ENCODE measurements around the gene PAX2. TPM values are rescaled to one million over a fixed set of nuclear protein-coding genes. Genes with fewer than 3 reads are reported as not detected.

PAX2 gene
- total RNA-seq, 4 donors from 2014 or later = not detected

- peaks cover 4% of the 10 kb centered on the region for H3K27me3 ChIP-seq
- 86% methylated on average over 7 of the region's 7 CpGs for WGBS, 2 donors
- intact Hi-C loops (cut with DNase I) = no loop called here
Observed at GRCh38 chr10:100799881-100800280, 54.5 kb downstream of the PAX2 start.

GRCh38 chr10:100800931-100801330, 55.5 kb downstream of the PAX2 start:
- 68 to 70% methylated on average over 4 of the region's 4 CpGs for WGBS, 2 donors
- no peak for TF ChIP-seq POLR2A (IDR thresholded peaks at IDR 0.05)
- TF ChIP-seq CTCF (IDR thresholded peaks at IDR 0.05) = no peak
- Histone ChIP-seq H3K27me3 (peaks cover 4% of the 10 kb centered on the region), H3K9me3 (no peaks in the 10 kb centered on the region), H3K4me3 (replicated peaks in 1 of 3) (no peak overlapping the region), H3K27ac (no peak overlapping the region), H3K36me3 (no peaks in the 10 kb centered on the region), H3K4me1 (no peaks in the 10 kb centered on the region)
- DNase-seq = no peak
- intact Hi-C loops (cut with DNase I) = no loop called here

More at GRCh38 chr10:100799881-100800280, 54.5 kb downstream of the PAX2 start:
- DNase-seq = no peak
- no peaks in the 10 kb centered on the region for H3K36me3 ChIP-seq
- no peaks in the 10 kb centered on the region for H3K9me3 ChIP-seq
- no peak overlapping the region for H3K27ac ChIP-seq
- no peak overlapping the region for H3K4me3 ChIP-seq (replicated peaks in 1 of 3)
- TF ChIP-seq CTCF (IDR thresholded peaks at IDR 0.05) (no peak), POLR2A (IDR thresholded peaks at IDR 0.05) (no peak)
- H3K4me1 ChIP-seq = no peaks in the 10 kb centered on the region

- TF ChIP-seq CTCF (IDR thresholded peaks at IDR 0.05) = no peak
- no peak for TF ChIP-seq POLR2A (IDR thresholded peaks at IDR 0.05)
- Histone ChIP-seq H3K4me1 (no peaks in the 10 kb centered on the region), H3K36me3 (no peaks in the 10 kb centered on the region), H3K27me3 (peaks cover 4% of the 10 kb centered on the region), H3K27ac (no peak overlapping the region), H3K9me3 (no peaks in the 10 kb centered on the region), H3K4me3 (replicated peaks in 1 of 3) (no peak overlapping the region)
- WGBS, 2 donors = 52 to 79% methylated on average over 2 of the region's 2 CpGs
- no peak for DNase-seq
- intact Hi-C loops (cut with DNase I) = no loop called here
Observed at GRCh38 chr10:100802196-100802595, 56.8 kb downstream of the PAX2 start.

- Histone ChIP-seq H3K27ac (no peak overlapping the region), H3K36me3 (no peaks in the 10 kb centered on the region), H3K4me1 (no peaks in the 10 kb centered on the region), H3K9me3 (no peaks in the 10 kb centered on the region), H3K4me3 (replicated peaks in 1 of 3) (no peak overlapping the region), H3K27me3 (peaks cover 4% of the 10 kb centered on the region)
- 31 to 38% methylated on average over 10 of the region's 10 CpGs for WGBS, 2 donors
- no peak for DNase-seq
- intact Hi-C loops (cut with DNase I) = no loop called here
- no peak for TF ChIP-seq POLR2A (IDR thresholded peaks at IDR 0.05)
- TF ChIP-seq CTCF (IDR thresholded peaks at IDR 0.05) = no peak
Observed at GRCh38 chr10:100802607-100803006, 57.2 kb downstream of the PAX2 start.

- TF ChIP-seq POLR2A (IDR thresholded peaks at IDR 0.05) = no peak
- no peak for TF ChIP-seq CTCF (IDR thresholded peaks at IDR 0.05)
- Histone ChIP-seq H3K27me3 (peaks cover 4% of the 10 kb centered on the region), H3K27ac (no peak overlapping the region), H3K4me1 (no peaks in the 10 kb centered on the region), H3K9me3 (no peaks in the 10 kb centered on the region), H3K4me3 (replicated peaks in 1 of 3) (no peak overlapping the region), H3K36me3 (no peaks in the 10 kb centered on the region)
- 33 to 34% methylated on average over 6 of the region's 6 CpGs for WGBS, 2 donors
- DNase-seq = no peak
- intact Hi-C loops (cut with DNase I) = no loop called here
Observed at GRCh38 chr10:100803492-100803891, 58.1 kb downstream of the PAX2 start.
